Calu3 (cell line): ENCODE measurements around the gene OR6C76. TPM values are rescaled to one million over a fixed set of nuclear protein-coding genes. Genes with fewer than 3 reads are reported as not detected.

ENCODE experiments used
- Bru-seq: library from RNA; stranded (reverse); fragments of 400-500 nt; gene quantifications from one replicate; lab custom pipeline; 2021; lab: Mats Ljungman, UMichigan
- BruChase-seq, 2 experiments: library from RNA; stranded (reverse); fragments of 400-500 nt; gene quantifications; one replicate each; lab custom pipeline; 2021; lab: Mats Ljungman, UMichigan
- BruUV-seq: library from RNA; stranded (reverse); fragments of 400-500 nt; replicated peaks from 2 replicates; lab custom pipeline; 2021; lab: Mats Ljungman, UMichigan
- CTCF ChIA-PET: fragments of 300-600 bp; sonication (Branson Sonifier 250); formaldehyde crosslinking; loops from one replicate; lab custom pipeline; 2022; ENCODE audit warnings: antibody characterized with exemption; lab: Charles Lee
- DNase-seq: peaks from one replicate; pipeline ENCODE4 v3.0.0; 2022
- H3K27ac Mint-ChIP-seq: one replicate; pipeline ENCODE4 v1.8.0; 2022; ENCODE audit warnings: mixed read lengths; ENCODE audit not compliant: unreplicated experiment
- H3K27me3 Mint-ChIP-seq: one replicate; pipeline ENCODE4 v1.8.0; 2022; ENCODE audit warnings: mixed read lengths; ENCODE audit not compliant: unreplicated experiment
- H3K36me3 Mint-ChIP-seq: one replicate; pipeline ENCODE4 v1.8.0; 2022; ENCODE audit warnings: mild to moderate bottlenecking, moderate library complexity, mixed read lengths; ENCODE audit not compliant: insufficient read depth, unreplicated experiment
- H3K4me1 Mint-ChIP-seq: one replicate; pipeline ENCODE4 v1.8.0; 2022; ENCODE audit warnings: mild to moderate bottlenecking, low read depth, mixed read lengths; ENCODE audit not compliant: unreplicated experiment
- H3K4me3 Mint-ChIP-seq: one replicate; pipeline ENCODE4 v1.8.0; 2022; ENCODE audit warnings: mild to moderate bottlenecking, low read depth, moderate library complexity, mixed read lengths; ENCODE audit not compliant: unreplicated experiment
- H3K9me3 Mint-ChIP-seq: one replicate; pipeline ENCODE4 v1.8.0; 2022; ENCODE audit warnings: low read depth, mixed read lengths; ENCODE audit not compliant: unreplicated experiment
- CTCF ChIP-seq: fragments of 200-600 bp; IDR thresholded peaks from one replicate; pipeline ENCODE4 v1.8.0; 2022; ENCODE audit warnings: antibody characterized with exemption; ENCODE audit not compliant: unreplicated experiment
- intact Hi-C: fragments of 100-400 bp; cut with micrococcal nuclease; formaldehyde crosslinking; loops from one replicate; pipeline ENCODE4 v1.10.0; 2022; ENCODE audit not compliant: unreplicated experiment
- long read RNA-seq: library from polyadenylated mRNA; stranded (forward); transcript quantifications from one replicate; pipeline ENCODE4 v2.0.0, GENCODE V29; 2022
- total RNA-seq: library from RNA; stranded (reverse); gene quantifications from 2 replicates; pipeline ENCODE4 v1.2.3, GENCODE V29; 2022

The OR6C76 gene
- not detected in 2 replicates for total RNA-seq
- not detected for Bru-seq, nascent RNA
- not detected for BruChase-seq, experiment 1, labeled RNA remaining after a 6-hour chase
- BruChase-seq, experiment 2, labeled RNA remaining after a 2-hour chase = not detected
- long read RNA-seq = 0 reads

DNA sequence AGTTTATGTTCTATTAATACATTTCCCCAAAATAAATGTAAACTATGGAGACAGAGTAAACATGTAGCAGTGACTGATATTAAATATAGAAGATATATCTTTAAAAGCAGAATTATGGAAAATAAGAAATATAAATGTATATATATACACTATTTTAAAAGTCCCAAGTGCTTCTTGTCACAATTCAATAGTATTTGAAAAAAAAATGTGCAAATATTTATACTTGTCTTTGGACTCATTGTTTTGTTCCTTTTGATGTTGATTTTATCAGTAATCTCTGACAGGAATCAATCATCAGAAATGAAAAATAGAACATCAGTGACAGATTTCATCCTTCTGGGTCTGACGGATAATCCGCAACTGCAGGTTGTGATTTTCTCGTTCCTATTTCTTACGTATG lies at the start of gene OR6C76:
Gene OR6C76, plus strand, starts transcription at position 301 of the 400 bp plus-strand sequence. Its CDS starts 0 bp downstream, at position 301.
- DNase-seq = no peak
- TF ChIP-seq CTCF = no peak
- Mint-ChIP-seq H3K27me3 (no peaks in the 10 kb centered on the region), H3K27ac (no peak within 1 kb of the TSS), H3K4me1 (no peaks in the 10 kb centered on the region), H3K36me3 (no peaks in the 10 kb centered on the region), H3K9me3 (no peaks in the 10 kb centered on the region), H3K4me3 (no peak within 1 kb of the TSS)
- BruUV-seq = no TSS peak
- CTCF ChIA-PET = no interaction called here
- intact Hi-C loops = no loop called here

- TF ChIP-seq CTCF = no peak
- Mint-ChIP-seq H3K4me1 (no peaks in the 10 kb centered on the region), H3K9me3 (no peaks in the 10 kb centered on the region), H3K4me3 (no peak overlapping the region), H3K27me3 (peaks cover 8% of the 10 kb centered on the region), H3K36me3 (no peaks in the 10 kb centered on the region), H3K27ac (no peak overlapping the region)
- no peak for DNase-seq
- no TSS peak for BruUV-seq
- CTCF ChIA-PET = no interaction called here
- intact Hi-C loops = no loop called here
Observed at GRCh38 chr12:55385891-55386290, 40.2 kb upstream of the OR6C76 start.

- BruUV-seq = no TSS peak
- Mint-ChIP-seq H3K27me3 (no peaks in the 10 kb centered on the region), H3K9me3 (no peaks in the 10 kb centered on the region), H3K36me3 (no peaks in the 10 kb centered on the region), H3K4me3 (no peak overlapping the region), H3K27ac (no peak overlapping the region), H3K4me1 (no peaks in the 10 kb centered on the region)
- no peak for DNase-seq
- no peak for TF ChIP-seq CTCF
- intact Hi-C loops = no loop called here
- CTCF ChIA-PET = no interaction called here
Observed at GRCh38 chr12:55392032-55392795, 33.8 kb upstream of the OR6C76 start.

DNA sequence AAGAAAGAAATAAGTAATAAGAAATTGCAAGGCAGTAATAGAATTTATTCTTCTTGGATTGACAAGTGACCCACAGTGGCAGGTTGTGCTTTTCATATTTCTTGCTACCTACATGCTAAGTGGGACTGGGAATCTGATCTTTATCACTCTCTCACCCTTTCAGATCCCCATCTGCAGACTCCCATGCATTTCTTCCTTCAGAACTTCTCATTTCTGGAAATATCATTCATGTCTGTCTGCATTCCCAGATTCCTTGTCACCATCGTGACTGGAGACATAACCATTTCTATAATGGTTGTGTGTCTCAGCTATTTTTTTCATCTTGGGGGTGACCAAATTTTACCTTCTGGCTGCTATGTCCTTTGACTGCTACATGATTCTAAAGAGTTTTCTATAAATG lies 29.7 kb upstream of the OR6C76 start:
- peaks cover 11% of the 10 kb centered on the region for H3K27me3 Mint-ChIP-seq
- H3K4me3 Mint-ChIP-seq = no peak overlapping the region
- intact Hi-C loops = no loop called here
- H3K36me3 Mint-ChIP-seq = no peaks in the 10 kb centered on the region
- no peak for TF ChIP-seq CTCF
- H3K9me3 Mint-ChIP-seq = no peaks in the 10 kb centered on the region
- no TSS peak for BruUV-seq
- H3K4me1 Mint-ChIP-seq = no peaks in the 10 kb centered on the region
- H3K27ac Mint-ChIP-seq = no peak overlapping the region
- DNase-seq = no peak
- CTCF ChIA-PET = no interaction called here
